Measurements from ENCODE around the gene SH3D19.

GRCh38 chr4:151092488-151092887 is 232.9 kb downstream of the SH3D19 start:
- no peak for TF ChIP-seq CTCF (conservative IDR thresholded peaks at IDR 0.05; ENCODE audit: low read length)
- TF ChIP-seq EZH2phosphoT487 (IDR thresholded peaks at IDR 0.05; ENCODE audit: borderline replicate concordance): no peak

Data from Loucy (cell line).